ENCODE measurements around the gene PUM2. TPM values are rescaled to one million over a fixed set of nuclear protein-coding genes. Genes with fewer than 3 reads are reported as not detected.
"Not testable (repeated sequence)": the region's sequence is repeated elsewhere in the genome, so short reads cannot be mapped to it uniquely, and the experiment has no call there.

PUM2 gene
- total RNA-seq, 1 experiment from 2014 or later: 85.6 TPM

- DNase-seq (ENCODE audit: low read depth, low spot score) (no peak), ATAC-seq (no peak; the same call in 1 of the 2 replicates)
- no peaks in the 10 kb centered on the region for H3K27me3 ChIP-seq (ENCODE audit: control insufficient read depth, insufficient read depth, low read length)
- H3K4me3 ChIP-seq (ENCODE audit: low read depth in 2 of 2, low read length in 2 of 2): no peak overlapping the region
- CTCF ChIA-PET: interaction anchor here (0.5 to 0.7 kb wide), 2 partner anchors 15 to 28 kb away, joined by 3 to 14 read pairs; no protein-coding TSS in a partner anchor
- no TSS peak for BruUV-seq (replicated peaks)
- POLR2A ChIA-PET: no interaction called here
- no peaks in the 10 kb centered on the region for H3K4me1 ChIP-seq (ENCODE audit: control insufficient read depth, insufficient read depth, low read length)
- no peaks in the 10 kb centered on the region for H3K9me3 ChIP-seq (ENCODE audit: control insufficient read depth, insufficient read depth, low read depth, low read length)
- TF ChIP-seq CTCF (IDR thresholded peaks at IDR 0.05): peak; percentile 80
- no peak for TF ChIP-seq REST (IDR thresholded peaks at IDR 0.05; ENCODE audit: insufficient read depth in 1 of 2, low read depth in 2 of 2, low read length in 1 of 2)
- intact Hi-C loops (cut with micrococcal nuclease; ENCODE audit: unreplicated experiment) (no loop called here), in situ Hi-C loops (cut with HindIII; ENCODE audit: low pct_unique_long_range_greater_than_20kb, low sequenced_read_pairs) (no loop called here)
- H3K27ac ChIP-seq (ENCODE audit: low read length): no peak overlapping the region
- H3K36me3 ChIP-seq (ENCODE audit: control insufficient read depth, insufficient read depth, low read length): no peaks in the 10 kb centered on the region
Measured at GRCh38 chr2:20241973-20242726, 108.5 kb downstream of the PUM2 start.

GRCh38 chr2:20240291-20240690 lies 110.4 kb downstream of the PUM2 start:
- H3K9me3 ChIP-seq (ENCODE audit: control insufficient read depth, insufficient read depth, low read depth, low read length); POLR2A ChIA-PET; H3K27ac ChIP-seq (ENCODE audit: low read length); H3K4me3 ChIP-seq (ENCODE audit: low read depth in 2 of 2, low read length in 2 of 2); DNase-seq (ENCODE audit: low read depth, low spot score); BruUV-seq (replicated peaks); H3K27me3 ChIP-seq (ENCODE audit: control insufficient read depth, insufficient read depth, low read length); H3K4me1 ChIP-seq (ENCODE audit: control insufficient read depth, insufficient read depth, low read length); intact Hi-C loops (cut with micrococcal nuclease; ENCODE audit: unreplicated experiment); ATAC-seq; H3K36me3 ChIP-seq (ENCODE audit: control insufficient read depth, insufficient read depth, low read length); CTCF ChIA-PET; in situ Hi-C loops (cut with HindIII; ENCODE audit: low pct_unique_long_range_greater_than_20kb, low sequenced_read_pairs): not testable (repeated sequence)

GRCh38 chr2:20236496-20236895 lies 114.1 kb downstream of the PUM2 start:
- no peaks in the 10 kb centered on the region for H3K36me3 ChIP-seq (ENCODE audit: control insufficient read depth, insufficient read depth, low read length)
- no peak overlapping the region for H3K4me3 ChIP-seq (ENCODE audit: low read depth in 2 of 2, low read length in 2 of 2)
- POLR2A ChIA-PET: no interaction called here
- no peaks in the 10 kb centered on the region for H3K27me3 ChIP-seq (ENCODE audit: control insufficient read depth, insufficient read depth, low read length)
- no peak overlapping the region for H3K27ac ChIP-seq (ENCODE audit: low read length)
- H3K9me3 ChIP-seq (ENCODE audit: control insufficient read depth, insufficient read depth, low read depth, low read length): no peaks in the 10 kb centered on the region
- no TSS peak for BruUV-seq (replicated peaks)
- in situ Hi-C loops (cut with HindIII; ENCODE audit: low pct_unique_long_range_greater_than_20kb, low sequenced_read_pairs) (no loop called here), intact Hi-C loops (cut with micrococcal nuclease; ENCODE audit: unreplicated experiment) (no loop called here)
- TF ChIP-seq TCF7L2 (IDR thresholded peaks at IDR 0.05; ENCODE audit: low read depth, low read length) (no peak), CTCF (IDR thresholded peaks at IDR 0.05) (no peak), REST (IDR thresholded peaks at IDR 0.05; ENCODE audit: insufficient read depth in 1 of 2, low read depth in 2 of 2, low read length in 1 of 2) (no peak), SIN3A (IDR thresholded peaks at IDR 0.05; ENCODE audit: borderline replicate concordance, insufficient read depth, low read depth, low read length) (no peak), POLR2AphosphoS5 (IDR thresholded peaks at IDR 0.05; ENCODE audit: low read depth, low read length) (no peak)
- CTCF ChIA-PET: no interaction called here
- DNase-seq (ENCODE audit: low read depth, low spot score) (no peak), ATAC-seq (no peak)
- H3K4me1 ChIP-seq (ENCODE audit: control insufficient read depth, insufficient read depth, low read length): no peaks in the 10 kb centered on the region
